Ishikawa (cell line): ENCODE results near the gene ZNF213.
A peak's percentile ranks its signal among the peaks of the same experiment; 100 is the strongest.

Experiments
- CEBPB ChIP-seq: IDR thresholded peaks from 2 replicates; pipeline ENCODE4 v1.6.1; 2012
- CREB1 ChIP-seq: IDR thresholded peaks from 2 replicates; pipeline ENCODE4 v1.6.1; 2012; ENCODE audit warnings: low read depth
- EGR1 ChIP-seq: IDR thresholded peaks from 2 replicates; pipeline ENCODE4 v1.6.1; 2012
- EP300 ChIP-seq: IDR thresholded peaks from 2 replicates; pipeline ENCODE4 v1.6.1; 2012; ENCODE audit warnings: borderline replicate concordance
- FOXM1 ChIP-seq: IDR thresholded peaks from 2 replicates; pipeline ENCODE4 v1.6.1; 2012; ENCODE audit warnings: low read depth, borderline replicate concordance
- NFIC ChIP-seq: IDR thresholded peaks from 2 replicates; pipeline ENCODE4 v1.6.1; 2012
- RAD21 ChIP-seq: IDR thresholded peaks from 2 replicates; pipeline ENCODE4 v1.6.1; 2012; ENCODE audit warnings: low read depth
- REST ChIP-seq: IDR thresholded peaks from 2 replicates; pipeline ENCODE4 v1.6.1; 2012; ENCODE audit warnings: low read depth, mild to moderate bottlenecking
- TAF1 ChIP-seq: IDR thresholded peaks from 2 replicates; pipeline ENCODE4 v1.6.1; 2012; ENCODE audit warnings: low read depth, mild to moderate bottlenecking
- TCF12 ChIP-seq: IDR thresholded peaks from 2 replicates; pipeline ENCODE4 v1.6.1; 2012; ENCODE audit warnings: low read depth
- TEAD4 ChIP-seq: IDR thresholded peaks from 2 replicates; pipeline ENCODE4 v1.6.1; 2012
- USF1 ChIP-seq: IDR thresholded peaks from 2 replicates; pipeline ENCODE4 v1.6.1; 2012
- YY1 ChIP-seq: IDR thresholded peaks from 2 replicates; pipeline ENCODE4 v1.6.1; 2012; ENCODE audit warnings: low read depth
- ZBTB7A ChIP-seq: IDR thresholded peaks from 2 replicates; pipeline ENCODE4 v1.6.1; 2012; ENCODE audit warnings: low read depth
- TF ChIP-seq, protein P1 (sequence below): IDR thresholded peaks from 2 replicates; pipeline ENCODE4 v1.6.1; 2012

The ZNF213 gene

GRCh38 chr16:3188925-3189825 lies 54.3 kb downstream of the ZNF213 start:
- TF ChIP-seq REST (no peak), ZBTB7A (no peak), TCF12 (peak; percentile 23), EP300 (no peak), CREB1 (no peak), NFIC (no peak), EGR1 (peak; percentile 46; the same call in 1 of the 2 replicates), TAF1 (no peak; the same call in none of the 2 replicates), FOXM1 (no peak), TEAD4 (peak; percentile 78), USF1 (peak; percentile 8), CEBPB (no peak), RAD21 (no peak), YY1 (no peak)
- TF ChIP-seq, protein P1, sequence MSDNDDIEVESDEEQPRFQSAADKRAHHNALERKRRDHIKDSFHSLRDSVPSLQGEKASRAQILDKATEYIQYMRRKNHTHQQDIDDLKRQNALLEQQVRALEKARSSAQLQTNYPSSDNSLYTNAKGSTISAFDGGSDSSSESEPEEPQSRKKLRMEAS: peak; percentile 89

DNA sequence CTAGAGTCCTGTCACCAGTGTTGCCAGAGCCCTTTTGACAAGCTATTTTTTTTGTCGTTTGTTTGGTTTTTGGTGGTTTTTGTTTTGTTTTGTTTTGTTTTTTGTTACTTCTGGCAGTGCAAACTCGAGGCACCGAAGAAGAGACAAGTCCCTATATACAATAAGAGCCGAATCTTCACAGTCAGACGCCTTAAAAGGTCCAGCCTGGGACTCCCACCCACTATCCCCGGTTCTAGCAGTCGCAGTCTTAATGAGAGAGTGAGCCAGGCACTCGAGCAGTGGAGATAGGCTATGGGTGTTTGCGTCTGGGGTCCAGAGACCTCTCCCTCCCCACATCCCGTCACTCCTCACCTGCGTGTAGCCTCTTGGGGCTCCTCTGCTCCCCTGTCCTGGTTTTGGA lies 55.0 kb downstream of the ZNF213 start:
- no peak for TF ChIP-seq USF1
- TF ChIP-seq EGR1: no peak
- TF ChIP-seq CREB1: no peak
- no peak for TF ChIP-seq FOXM1
- no peak for TF ChIP-seq REST
- TF ChIP-seq TCF12: no peak
- TF ChIP-seq YY1: no peak
- TF ChIP-seq RAD21: no peak
- TF ChIP-seq, protein P1: no peak
- no peak for TF ChIP-seq NFIC
- no peak for TF ChIP-seq EP300
- no peak for TF ChIP-seq CEBPB
- TF ChIP-seq ZBTB7A: no peak

DNA sequence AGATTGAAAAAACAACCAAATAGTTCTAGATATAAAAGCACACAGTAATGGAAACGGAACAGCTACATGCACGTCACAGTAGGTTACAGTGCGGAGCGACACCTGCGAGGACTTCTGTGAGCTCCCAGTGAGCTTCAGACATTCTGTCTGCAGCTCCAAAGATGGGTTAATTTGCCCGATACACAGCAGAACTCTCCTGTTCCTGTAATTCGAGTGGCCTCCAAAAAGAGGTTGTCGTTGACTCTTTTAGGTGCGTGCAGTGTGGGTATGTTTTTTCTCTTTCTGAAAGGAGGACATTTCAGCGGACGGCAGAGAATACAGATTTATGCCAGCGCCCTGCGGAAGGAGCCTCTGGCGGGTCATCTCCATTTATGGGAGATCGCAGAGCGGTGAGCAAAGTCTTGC lies 56.1 kb downstream of the ZNF213 start:
- no peak for TF ChIP-seq NFIC
- TF ChIP-seq TCF12: no peak
- TF ChIP-seq REST: no peak
- TF ChIP-seq RAD21: no peak
- no peak for TF ChIP-seq USF1
- TF ChIP-seq YY1: no peak
- no peak for TF ChIP-seq EGR1
- no peak for TF ChIP-seq TAF1
- TF ChIP-seq FOXM1: no peak
- TF ChIP-seq, protein P1: no peak
- TF ChIP-seq CEBPB: no peak
- TF ChIP-seq CREB1: no peak
- no peak for TF ChIP-seq TEAD4
- no peak for TF ChIP-seq ZBTB7A
- TF ChIP-seq EP300: no peak
